GM19238 (cell line): ENCODE results near the gene ACE2.

Experiments used
- DNase-seq: peaks from one replicate; pipeline ENCODE4 v3.0.0; 2011; ENCODE audit warnings: low spot score; ENCODE audit not compliant: insufficient read length

Gene ACE2

GRCh38 chrX:15512401-15512965, 88.3 kb downstream of the ACE2 start:
- no peak for DNase-seq

DNA sequence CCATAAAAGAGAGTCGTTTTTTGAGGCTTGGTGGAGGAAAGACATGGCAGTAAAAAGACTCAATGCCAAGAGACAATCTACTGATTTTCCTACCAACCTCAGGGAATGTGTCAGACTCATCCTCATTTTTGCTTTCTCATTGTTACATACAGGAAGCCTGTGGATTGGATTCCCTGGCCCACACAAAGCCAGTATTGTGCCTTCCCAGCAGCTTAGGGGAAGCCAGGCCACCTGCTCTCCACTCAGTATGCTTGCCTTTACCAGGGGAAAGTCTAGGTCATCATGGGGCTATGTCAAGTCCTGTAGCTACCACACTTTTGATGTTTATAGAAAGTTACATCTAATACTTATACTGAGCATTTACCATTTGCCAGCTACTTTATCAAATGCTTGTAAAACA, 89.2 kb downstream of the ACE2 start:
- DNase-seq: no peak
